ENCODE measurements around the gene SPG7.

DNA sequence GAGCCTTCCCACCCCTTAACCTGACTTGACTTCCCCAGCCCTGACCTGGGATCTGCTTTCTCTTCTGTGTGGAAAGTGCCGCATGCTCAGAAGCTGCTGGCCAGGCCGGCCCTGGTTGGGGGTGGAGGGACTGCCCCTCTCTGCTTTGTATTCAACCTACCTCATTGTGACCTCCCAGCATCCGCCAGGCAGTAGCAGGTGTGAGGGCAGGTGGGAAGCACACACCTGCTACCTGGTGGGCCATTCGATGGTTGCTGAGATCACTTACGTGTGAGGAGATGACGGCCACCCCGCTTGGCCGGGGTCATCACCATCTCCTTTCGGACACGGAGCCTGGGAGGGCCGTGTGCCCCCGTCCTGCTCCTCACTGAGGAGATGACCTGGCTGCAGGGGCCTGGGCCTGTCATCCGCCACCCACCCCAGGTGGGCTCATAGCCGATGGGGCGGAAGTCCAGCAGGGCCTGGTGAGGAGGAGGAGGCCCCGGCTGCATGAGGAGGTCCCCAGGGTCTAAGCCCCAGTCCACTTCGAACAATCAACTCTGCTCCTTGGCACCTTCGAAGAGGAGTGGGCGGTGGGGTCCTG lies 74.5 kb downstream of the SPG7 start:
- TF ChIP-seq, protein P1, sequence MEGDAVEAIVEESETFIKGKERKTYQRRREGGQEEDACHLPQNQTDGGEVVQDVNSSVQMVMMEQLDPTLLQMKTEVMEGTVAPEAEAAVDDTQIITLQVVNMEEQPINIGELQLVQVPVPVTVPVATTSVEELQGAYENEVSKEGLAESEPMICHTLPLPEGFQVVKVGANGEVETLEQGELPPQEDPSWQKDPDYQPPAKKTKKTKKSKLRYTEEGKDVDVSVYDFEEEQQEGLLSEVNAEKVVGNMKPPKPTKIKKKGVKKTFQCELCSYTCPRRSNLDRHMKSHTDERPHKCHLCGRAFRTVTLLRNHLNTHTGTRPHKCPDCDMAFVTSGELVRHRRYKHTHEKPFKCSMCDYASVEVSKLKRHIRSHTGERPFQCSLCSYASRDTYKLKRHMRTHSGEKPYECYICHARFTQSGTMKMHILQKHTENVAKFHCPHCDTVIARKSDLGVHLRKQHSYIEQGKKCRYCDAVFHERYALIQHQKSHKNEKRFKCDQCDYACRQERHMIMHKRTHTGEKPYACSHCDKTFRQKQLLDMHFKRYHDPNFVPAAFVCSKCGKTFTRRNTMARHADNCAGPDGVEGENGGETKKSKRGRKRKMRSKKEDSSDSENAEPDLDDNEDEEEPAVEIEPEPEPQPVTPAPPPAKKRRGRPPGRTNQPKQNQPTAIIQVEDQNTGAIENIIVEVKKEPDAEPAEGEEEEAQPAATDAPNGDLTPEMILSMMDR (IDR thresholded peaks at IDR 0.05; ENCODE audit: insufficient read depth, low read depth, low read length): no peak
- TF ChIP-seq EZH2 (IDR thresholded peaks at IDR 0.05; ENCODE audit: insufficient read depth, low read length): no peak

All from astrocyte (in vitro differentiated cells and primary cell).